Stimulated activated CD4-positive, alpha-beta T cell treated with anti-CD3 and anti-CD28 coated beads, Interleukin-4, amount 100 ng/mL, for 24 hours (primary cell): ENCODE results near the gene ZNF462.

Experiments
- DNase-seq: peaks from one replicate; pipeline ENCODE4 v3.0.0-alpha.2; 2020

Gene ZNF462

GRCh38 chr9:107018861-107019545 is 156.0 kb downstream of the ZNF462 start:
- no peak for DNase-seq

GRCh38 chr9:107020040-107020530 is 157.1 kb downstream of the ZNF462 start:
- DNase-seq: no peak

- DNase-seq: no peak
Observed at GRCh38 chr9:107024193-107024592, 161.2 kb downstream of the ZNF462 start.

- no peak for DNase-seq
Observed at GRCh38 chr9:107025260-107026035, 162.5 kb downstream of the ZNF462 start.

GRCh38 chr9:107029146-107029545 is 166.2 kb downstream of the ZNF462 start:
- no peak for DNase-seq

DNA sequence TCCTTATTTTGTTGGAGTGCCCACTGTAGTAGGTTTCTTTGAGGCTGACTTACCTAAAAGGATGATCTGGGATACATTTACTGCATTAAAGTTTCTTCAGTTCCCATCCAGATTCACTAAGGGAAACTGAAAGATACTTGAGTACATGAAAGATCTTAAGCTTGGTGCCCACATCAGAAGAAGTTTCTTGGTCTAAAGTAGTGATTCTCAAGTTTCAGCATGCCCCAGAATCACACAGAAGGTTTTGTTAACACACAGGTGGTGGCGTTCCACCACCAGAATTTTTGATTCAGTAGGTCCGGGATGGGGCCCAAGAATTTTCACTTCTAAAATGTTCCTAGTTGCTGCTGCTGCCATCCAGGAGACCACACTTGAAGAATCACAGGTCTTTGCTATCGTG is 171.0 kb downstream of the ZNF462 start:
- DNase-seq: no peak

GRCh38 chr9:107034831-107035230 is 171.9 kb downstream of the ZNF462 start:
- DNase-seq: no peak

- DNase-seq: no peak
Observed at GRCh38 chr9:107036367-107036766, 173.4 kb downstream of the ZNF462 start.

- no peak for DNase-seq
Observed at GRCh38 chr9:107039542-107039941, 176.6 kb downstream of the ZNF462 start.

DNA sequence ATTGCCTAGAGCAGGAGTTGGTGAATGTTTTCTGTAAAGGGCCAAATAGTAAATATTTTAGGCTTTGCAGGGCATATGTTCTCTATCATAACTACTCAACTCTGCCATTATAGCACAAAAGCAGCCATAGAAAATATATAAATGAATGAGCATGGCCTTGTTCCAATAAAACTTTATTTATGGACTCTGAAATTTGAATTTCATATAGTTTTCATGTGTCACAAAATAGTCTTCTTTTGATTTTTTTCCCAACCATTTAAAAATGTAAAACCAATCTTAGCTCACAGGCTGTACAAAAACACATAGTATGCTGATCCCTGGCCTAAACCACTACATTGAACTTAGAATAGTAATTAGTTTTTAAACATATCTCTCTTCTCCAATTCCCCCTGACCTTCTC is 179.6 kb downstream of the ZNF462 start:
- DNase-seq: no peak

DNA sequence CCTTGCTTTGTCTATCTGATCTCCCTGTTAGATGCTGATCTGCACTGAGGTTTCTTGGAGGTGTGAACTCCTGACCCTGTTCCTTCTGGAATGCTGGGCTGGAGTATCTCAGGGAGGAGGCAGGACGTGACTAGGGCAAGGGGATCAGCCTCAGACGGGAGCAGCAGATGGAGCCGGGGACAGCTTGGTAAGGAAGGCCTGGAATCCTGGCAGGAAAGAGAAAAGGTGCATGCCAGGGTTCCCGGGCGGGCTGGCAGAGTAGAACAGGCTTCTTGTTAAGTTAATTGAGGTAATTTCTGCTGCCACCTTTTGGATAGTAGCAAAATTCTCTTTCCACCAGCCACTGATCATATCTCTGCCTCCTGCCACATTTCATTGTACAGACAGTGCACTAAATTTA is 180.9 kb downstream of the ZNF462 start:
- no peak for DNase-seq

- no peak for DNase-seq
Observed at GRCh38 chr9:107044872-107045271, 181.9 kb downstream of the ZNF462 start.

GRCh38 chr9:107046692-107047091 is 183.7 kb downstream of the ZNF462 start:
- DNase-seq: no peak

- DNase-seq: no peak
Observed at GRCh38 chr9:107049046-107049802, 186.3 kb downstream of the ZNF462 start.

- no peak for DNase-seq
Observed at GRCh38 chr9:107049803-107050184, 186.8 kb downstream of the ZNF462 start.

DNA sequence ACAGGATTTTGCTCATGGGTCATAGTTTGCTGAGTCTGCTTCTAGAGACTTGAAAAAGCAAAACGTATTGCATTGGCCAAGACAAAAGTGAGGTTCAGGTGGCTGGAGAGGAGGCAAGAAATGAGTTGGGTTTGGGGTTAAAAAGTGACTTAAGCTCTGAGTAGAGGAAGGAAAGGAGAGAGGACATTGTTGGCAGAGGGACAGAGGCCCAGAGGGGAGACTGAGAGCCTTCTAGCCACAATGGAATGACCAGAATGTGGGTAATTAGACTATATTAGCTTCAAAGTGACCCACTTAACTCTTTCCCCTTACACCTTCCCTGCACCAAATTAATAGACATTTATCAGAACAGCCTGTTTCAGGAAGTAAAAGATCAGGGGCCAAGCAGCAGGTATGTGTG is 188.4 kb downstream of the ZNF462 start:
- DNase-seq: no peak

- no peak for DNase-seq
Observed at GRCh38 chr9:107054146-107054545, 191.2 kb downstream of the ZNF462 start.

DNA sequence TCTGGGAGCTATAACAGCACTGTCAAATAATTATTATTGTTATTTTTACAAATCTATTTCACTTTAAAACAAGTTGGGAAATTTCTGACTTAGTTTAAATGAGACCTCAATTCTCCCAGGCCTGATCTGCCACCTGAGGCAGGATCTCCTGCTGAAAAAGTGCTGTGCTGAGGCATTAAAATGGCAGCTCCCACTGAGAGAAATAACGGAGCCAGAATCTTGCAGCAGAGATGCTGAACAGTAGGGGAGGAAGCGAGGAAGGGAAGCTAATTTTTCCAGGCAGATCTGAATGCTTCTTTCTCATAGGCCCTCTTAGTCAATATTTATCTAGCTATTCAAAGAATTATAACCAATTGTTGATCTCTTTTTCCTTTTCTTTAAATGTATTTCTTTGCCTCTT is 196.3 kb downstream of the ZNF462 start:
- no peak for DNase-seq

GRCh38 chr9:107060062-107060461 is 197.1 kb downstream of the ZNF462 start:
- no peak for DNase-seq
